Ovary (tissue), 9 donors: Measurements from ENCODE around the gene PMFBP1. TPM values are rescaled to one million over a fixed set of nuclear protein-coding genes. Genes with fewer than 3 reads are reported as not detected.

Source experiments
- DNase-seq, 5 donors: peaks; one replicate each; pipeline ENCODE4 v3.0.0-alpha.2; 2019 to 2020
- H3K27ac ChIP-seq, 2 donors: fragments of 200-600 bp; one replicate each; pipeline versions ENCODE4 v1.5.1 to v1.8.0; 2019 to 2022
- H3K27me3 ChIP-seq: fragments of 200-600 bp; one replicate; pipeline ENCODE4 v1.8.0; 2022
- H3K36me3 ChIP-seq: fragments of 200-600 bp; sonication (generic); one replicate; pipeline ENCODE4 v1.5.1; 2019
- H3K4me1 ChIP-seq: one replicate; pipeline ENCODE4 v1.8.1; 2013; ENCODE audit warnings: mild to moderate bottlenecking, moderate library complexity; ENCODE audit not compliant: insufficient read depth
- H3K4me3 ChIP-seq: fragments of 200-600 bp; sonication (generic); one replicate; pipeline ENCODE4 v1.5.1; 2017
- H3K9me3 ChIP-seq, 2 donors: fragments of 200-600 bp in 1 of 2; sonication (generic) in 1 of 2; one replicate each; pipeline versions ENCODE4 v1.5.1 to v1.8.1; 2013 to 2019; ENCODE audit warnings: mild to moderate bottlenecking in 1 of 2, moderate library complexity in 1 of 2
- EP300 ChIP-seq: sonication (generic); formaldehyde crosslinking; IDR thresholded peaks from one replicate; pipeline ENCODE4 v1.6.1; 2017; ENCODE audit warnings: antibody characterized with exemption
- POLR2A ChIP-seq: fragments of 450-650 bp; IDR thresholded peaks from one replicate; pipeline ENCODE4 v1.6.1; 2017; ENCODE audit warnings: antibody characterized with exemption, mild to moderate bottlenecking, moderate library complexity
- WGBS, 3 donors: extraction: QIAGEN DNeasy Blood & Tissue Kit in 1 of 3; methylation state at CpG; one replicate each; pipeline versions ENCODE4 v1.1.5 to v1.1.7; 2013 to 2017; 5-methylcytosine and 5-hydroxymethylcytosine counted together
- intact Hi-C, 4 donors: fragments of 100-400 bp; cut with DNase I; formaldehyde crosslinking; loops; one replicate each; pipeline versions ENCODE4 v1.11.0 to v1.15.1; 2022 to 2023
- polyA plus RNA-seq, 2 donors: library from polyadenylated mRNA; stranded (reverse); fragments of 200-250 nt in 1 of 2; fragments of 350-450 nt in 1 of 2; fragmentation: Illumina TruSeq in 1 of 2; extraction: RNeasy Lipid Tissue Mini Kit (QIAGEN cat#74804) in 1 of 2; gene quantifications; one replicate each; pipeline ENCODE4 v1.2.3, GENCODE V29; 2013 to 2014
- total RNA-seq, 7 donors: library from RNA; depleted of rRNA in 2 of 7; stranded (reverse); fragments of >200 nt in 2 of 7; fragmentation: NEBNext Ultra II Directional in 3 of 7; extraction: Animal tissue kit (Norgen Biotek cat#: 25700) in 3 of 7; gene quantifications; one replicate each; pipeline versions ENCODE4 v1.1.0 to v1.2.4, GENCODE V29; 2016 to 2023
- TF ChIP-seq, protein P1 (sequence below), 3 donors: fragments of 450-650 bp in 2 of 3; fragments of 200-600 bp in 1 of 3; IDR thresholded peaks; one replicate each; pipeline versions ENCODE4 v1.5.1 to v1.8.0; 2016 to 2022; ENCODE audit warnings: antibody characterized with exemption in 3 of 3, mild to moderate bottlenecking in 1 of 3
- donor health status: DM: no; HTN: no; CAD: no; lungs with moderate emphysema.
- donor health status: DM: no; HTN: no; CAD: no.
- donor health status: Bipolar disorder and iron deficiency.
- donor health status: DM: yes; HTN: yes; CAD: no.
- donor health status: DM: no; HTN: no; CAD: no.
- donor health status: DM: yes; HTN: yes; CAD: no.

PMFBP1 gene
- total and polyA plus RNA-seq, 9 donors: 0.12 to 1.7 (median 0.57) TPM

DNA sequence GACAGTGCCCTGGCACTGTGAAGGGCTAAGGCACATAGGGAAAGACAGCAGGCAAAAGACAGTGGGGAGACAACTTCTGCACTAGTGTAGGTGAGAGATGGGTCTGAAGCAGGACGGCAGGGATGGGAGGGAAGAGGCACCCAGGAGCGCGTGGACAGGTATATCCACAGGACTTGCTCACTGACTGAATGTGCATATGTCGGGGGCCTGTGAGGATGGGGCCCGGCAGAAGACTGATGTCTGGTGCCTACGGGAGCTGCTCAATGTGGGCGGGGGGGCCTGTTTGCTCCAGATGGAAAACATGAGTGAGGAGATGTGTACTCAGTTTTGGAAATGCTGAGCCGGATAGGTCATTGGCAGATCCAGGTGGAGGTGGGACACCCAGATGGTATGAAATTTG, 47.3 kb upstream of the PMFBP1 start:
- Histone ChIP-seq H3K4me3 (no peak overlapping the region), H3K27me3 (no peaks in the 10 kb centered on the region), H3K9me3 (no peaks in the 10 kb centered on the region), H3K36me3 (no peaks in the 10 kb centered on the region), H3K27ac (no peak overlapping the region), H3K4me1 (no peaks in the 10 kb centered on the region)
- TF ChIP-seq POLR2A (no peak), EP300 (no peak)
- TF ChIP-seq, protein P1, sequence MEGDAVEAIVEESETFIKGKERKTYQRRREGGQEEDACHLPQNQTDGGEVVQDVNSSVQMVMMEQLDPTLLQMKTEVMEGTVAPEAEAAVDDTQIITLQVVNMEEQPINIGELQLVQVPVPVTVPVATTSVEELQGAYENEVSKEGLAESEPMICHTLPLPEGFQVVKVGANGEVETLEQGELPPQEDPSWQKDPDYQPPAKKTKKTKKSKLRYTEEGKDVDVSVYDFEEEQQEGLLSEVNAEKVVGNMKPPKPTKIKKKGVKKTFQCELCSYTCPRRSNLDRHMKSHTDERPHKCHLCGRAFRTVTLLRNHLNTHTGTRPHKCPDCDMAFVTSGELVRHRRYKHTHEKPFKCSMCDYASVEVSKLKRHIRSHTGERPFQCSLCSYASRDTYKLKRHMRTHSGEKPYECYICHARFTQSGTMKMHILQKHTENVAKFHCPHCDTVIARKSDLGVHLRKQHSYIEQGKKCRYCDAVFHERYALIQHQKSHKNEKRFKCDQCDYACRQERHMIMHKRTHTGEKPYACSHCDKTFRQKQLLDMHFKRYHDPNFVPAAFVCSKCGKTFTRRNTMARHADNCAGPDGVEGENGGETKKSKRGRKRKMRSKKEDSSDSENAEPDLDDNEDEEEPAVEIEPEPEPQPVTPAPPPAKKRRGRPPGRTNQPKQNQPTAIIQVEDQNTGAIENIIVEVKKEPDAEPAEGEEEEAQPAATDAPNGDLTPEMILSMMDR (IDR thresholded peaks at IDR 0.05): no peak
- intact Hi-C loops: no loop called here
- DNase-seq: no peak
- 90 to 94% (median 92%) methylated on average over 8 of the region's 8 CpGs for WGBS, 3 donors

DNA sequence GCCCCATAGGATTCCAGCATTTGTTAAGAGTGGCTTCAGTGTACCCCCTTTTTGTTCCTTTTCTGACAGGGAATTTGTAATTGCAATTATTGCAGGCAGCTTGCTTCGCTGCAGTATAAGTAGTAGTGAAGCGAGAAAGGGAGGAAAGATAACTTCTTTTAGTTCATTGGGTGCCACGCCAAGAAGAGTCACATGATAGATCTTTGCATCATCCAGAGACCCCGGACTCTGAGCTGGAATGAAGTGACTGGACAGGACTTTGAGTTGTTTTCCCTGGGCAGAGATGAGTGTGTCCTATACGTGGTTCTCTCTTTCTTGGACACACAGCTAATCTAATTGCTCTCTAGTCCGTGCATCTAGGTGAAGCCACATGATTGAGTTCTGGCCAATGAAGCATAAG, 44.8 kb upstream of the PMFBP1 start:
- Histone ChIP-seq H3K9me3 (no peaks in the 10 kb centered on the region), H3K27ac (no peak overlapping the region), H3K36me3 (no peaks in the 10 kb centered on the region), H3K27me3 (no peaks in the 10 kb centered on the region), H3K4me1 (no peaks in the 10 kb centered on the region), H3K4me3 (no peak overlapping the region)
- intact Hi-C loops: no loop called here
- no peak for TF ChIP-seq EP300
- TF ChIP-seq, protein P1 (IDR thresholded peaks at IDR 0.05): no peak
- TF ChIP-seq POLR2A: no peak
- no peak for DNase-seq
- 53 to 65% (median 57%) methylated on average over 6 of the region's 6 CpGs for WGBS, 3 donors

DNA sequence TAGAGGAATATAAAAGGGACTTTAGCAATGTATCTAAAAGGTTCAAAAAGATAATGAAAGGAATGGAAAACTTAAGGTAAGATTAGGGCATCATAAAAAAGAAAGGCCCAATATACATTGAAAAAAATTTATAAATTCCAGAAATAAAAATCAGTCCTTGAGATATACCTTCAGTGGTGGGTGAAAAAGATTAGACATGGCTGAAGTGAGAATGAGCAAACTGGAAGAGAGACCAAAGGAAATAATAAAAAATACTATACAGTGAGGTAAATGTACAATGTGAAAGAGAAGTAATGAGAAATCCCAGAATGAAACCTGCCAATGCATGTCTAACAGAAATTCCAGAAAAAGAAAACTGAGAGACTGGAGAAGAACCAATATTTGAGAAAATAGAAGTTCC, 42.9 kb upstream of the PMFBP1 start:
- H3K4me1 ChIP-seq: no peaks in the 10 kb centered on the region
- no peaks in the 10 kb centered on the region for H3K27me3 ChIP-seq
- intact Hi-C loops: no loop called here
- TF ChIP-seq POLR2A: no peak
- TF ChIP-seq EP300: no peak
- TF ChIP-seq, protein P1 (IDR thresholded peaks at IDR 0.05): no peak
- H3K36me3 ChIP-seq: no peaks in the 10 kb centered on the region
- H3K9me3 ChIP-seq: no peaks in the 10 kb centered on the region
- DNase-seq: no peak
- no peak overlapping the region for H3K4me3 ChIP-seq
- no peak overlapping the region for H3K27ac ChIP-seq

DNA sequence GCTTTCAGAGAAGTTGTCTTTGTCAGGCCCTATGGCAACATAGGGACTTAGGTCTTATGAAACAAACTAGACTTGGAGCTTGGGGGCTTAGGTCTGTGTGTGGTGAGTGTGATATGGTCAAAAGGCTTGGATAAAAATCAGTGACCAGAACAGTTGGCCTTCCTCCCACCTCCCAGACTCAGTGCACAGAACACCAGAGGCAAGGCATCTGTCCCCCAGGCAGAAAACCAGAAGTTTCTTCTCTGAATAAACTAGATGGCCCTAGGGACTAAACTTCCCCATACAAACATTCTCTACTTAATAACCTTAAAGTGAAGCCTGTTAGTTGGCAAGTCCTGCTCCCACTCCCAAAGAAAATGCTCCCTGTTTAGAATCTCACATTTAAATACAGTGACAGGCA, 39.2 kb upstream of the PMFBP1 start:
- Histone ChIP-seq H3K4me3 (no peak overlapping the region), H3K27me3 (no peaks in the 10 kb centered on the region), H3K36me3 (no peaks in the 10 kb centered on the region), H3K9me3 (no peaks in the 10 kb centered on the region), H3K27ac (no peak overlapping the region), H3K4me1 (no peaks in the 10 kb centered on the region)
- intact Hi-C loops: no loop called here
- TF ChIP-seq POLR2A: no peak
- DNase-seq: no peak

DNA sequence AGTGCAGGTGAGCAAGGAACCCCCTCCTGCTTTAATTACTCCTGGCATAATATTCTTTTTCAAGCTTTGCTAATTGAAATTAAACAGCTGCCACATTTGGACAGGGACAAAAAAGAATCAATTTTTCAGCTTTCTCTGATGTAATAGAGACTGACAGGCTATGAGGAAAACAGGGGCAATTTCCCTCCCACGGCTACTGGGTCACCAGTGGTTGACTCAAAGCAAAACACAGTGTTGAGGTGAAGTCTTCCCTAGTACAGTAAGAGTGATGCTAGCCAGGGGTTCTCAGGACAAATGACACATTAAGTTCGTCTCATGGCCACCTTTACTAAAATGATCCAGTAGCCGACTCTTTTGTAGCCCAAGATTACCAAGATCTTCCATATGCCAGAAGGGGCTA, 38.6 kb upstream of the PMFBP1 start:
- 81 to 91% (median 86%) methylated on average over 3 of the region's 3 CpGs for WGBS, 3 donors
- DNase-seq: no peak
- intact Hi-C loops: no loop called here
- TF ChIP-seq, protein P1 (IDR thresholded peaks at IDR 0.05): no peak
- TF ChIP-seq EP300 (no peak), POLR2A (no peak)
- no peaks in the 10 kb centered on the region for H3K4me1 ChIP-seq
- H3K4me3 ChIP-seq: no peak overlapping the region
- no peak overlapping the region for H3K27ac ChIP-seq
- no peaks in the 10 kb centered on the region for H3K27me3 ChIP-seq
- no peaks in the 10 kb centered on the region for H3K36me3 ChIP-seq
- no peaks in the 10 kb centered on the region for H3K9me3 ChIP-seq
